ENCODE data around the gene BIRC5. TPM values are rescaled to one million over a fixed set of nuclear protein-coding genes. Genes with fewer than 3 reads are reported as not detected.

BIRC5 gene
- total and polyA plus RNA-seq, 7 experiments from 2014 or later = 49.0 TPM; not detected in 6

GRCh38 chr17:78241277-78242023, 27.4 kb downstream of the BIRC5 start:
- ATAC-seq (peak; percentile 43), DNase-seq (no peak)
- no peaks in the 10 kb centered on the region for H3K4me1 ChIP-seq (ENCODE audit: control insufficient read depth in 2 of 2, insufficient read depth in 2 of 2, low read length in 2 of 2)
- POLR2A ChIA-PET = no interaction called here
- CTCF ChIA-PET = interaction anchor here (0.6 kb wide), 1 partner anchor 25 kb away, joined by 3 read pairs; no protein-coding TSS in a partner anchor
- no peaks in the 10 kb centered on the region for H3K36me3 Mint-ChIP-seq
- intact Hi-C loops (cut with micrococcal nuclease) = no loop called here
- H3K36me3 ChIP-seq (ENCODE audit: control insufficient read depth in 2 of 3, insufficient read depth in 3 of 3, low read length in 3 of 3) = no peaks in the 10 kb centered on the region
- no peaks in the 10 kb centered on the region for H3K9me3 ChIP-seq (ENCODE audit: control insufficient read depth in 2 of 3, low read length in 3 of 3)
- H3K9me3 Mint-ChIP-seq = peaks cover 0 to 2% (median 0%) of the 10 kb centered on the region in 11 donors
- no peaks in the 10 kb centered on the region for H3K27me3 ChIP-seq (ENCODE audit: control insufficient read depth in 2 of 2, insufficient read depth in 2 of 2, low read length in 2 of 2)
- H3K27ac ChIP-seq (ENCODE audit: low read depth, low read length) = no peak overlapping the region
- no peak overlapping the region for H3K4me3 Mint-ChIP-seq
- H3K4me3 ChIP-seq (ENCODE audit: low read length) = no peak overlapping the region
- peaks cover 0 to 5% (median 0%) of the 10 kb centered on the region in 7 donors for H3K4me1 Mint-ChIP-seq
- peaks cover 0 to 2% (median 0%) of the 10 kb centered on the region in 5 donors for H3K27me3 Mint-ChIP-seq
- no peak overlapping the region for H3K27ac Mint-ChIP-seq

- Histone ChIP-seq H3K27ac (ENCODE audit: low read depth, low read length) (no peak overlapping the region), H3K27me3 (ENCODE audit: control insufficient read depth in 2 of 2, insufficient read depth in 2 of 2, low read length in 2 of 2) (no peaks in the 10 kb centered on the region), H3K4me3 (ENCODE audit: low read length) (no peak overlapping the region), H3K36me3 (ENCODE audit: control insufficient read depth in 2 of 3, insufficient read depth in 3 of 3, low read length in 3 of 3) (no peaks in the 10 kb centered on the region), H3K9me3 (ENCODE audit: control insufficient read depth in 2 of 3, low read length in 3 of 3) (no peaks in the 10 kb centered on the region), H3K4me1 (ENCODE audit: control insufficient read depth in 2 of 2, insufficient read depth in 2 of 2, low read length in 2 of 2) (no peaks in the 10 kb centered on the region)
- no peak overlapping the region for H3K4me3 Mint-ChIP-seq
- ATAC-seq = peak; percentile 84
- POLR2A ChIA-PET = no interaction called here
- intact Hi-C loops (cut with micrococcal nuclease) = no loop called here
- H3K27ac Mint-ChIP-seq = no peak overlapping the region
- CTCF ChIA-PET = no interaction called here
- no peak for DNase-seq
- peaks cover 0 to 2% (median 0%) of the 10 kb centered on the region in 11 donors for H3K9me3 Mint-ChIP-seq
- H3K27me3 Mint-ChIP-seq = peaks cover 0 to 3% (median 0%) of the 10 kb centered on the region in 5 donors
- peaks cover 0 to 1% (median under 1%) of the 10 kb centered on the region in 5 donors for H3K36me3 Mint-ChIP-seq
- peaks cover 0 to 5% (median 0%) of the 10 kb centered on the region in 7 donors for H3K4me1 Mint-ChIP-seq
Observed at GRCh38 chr17:78242024-78242742, 28.1 kb downstream of the BIRC5 start.

DNA sequence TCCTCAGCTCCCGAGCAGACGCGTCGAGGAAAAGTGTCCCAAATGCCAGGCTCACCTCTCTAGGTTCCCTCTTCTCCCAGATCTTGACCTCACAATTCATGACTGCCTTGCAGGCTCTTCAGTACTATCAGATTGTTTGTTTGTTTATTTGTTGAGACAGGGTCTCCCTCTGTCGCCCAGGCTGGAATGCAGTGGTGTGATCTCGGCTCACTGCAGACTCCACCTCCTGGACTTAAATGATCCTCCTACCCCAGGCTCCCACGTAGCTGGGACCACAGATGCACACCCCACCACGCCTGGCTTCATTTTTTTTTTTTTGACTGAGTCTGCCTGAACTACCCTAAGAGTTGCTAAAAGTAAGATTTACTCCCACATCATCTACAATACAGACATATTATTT, 33.3 kb downstream of the BIRC5 start:
- H3K27me3 ChIP-seq (ENCODE audit: control insufficient read depth in 2 of 2, insufficient read depth in 2 of 2, low read length in 2 of 2) = no peaks in the 10 kb centered on the region
- H3K27ac ChIP-seq (ENCODE audit: low read depth, low read length) = no peak overlapping the region
- ChIA-PET POLR2A (interaction anchor here (0.7 to 1.2 kb wide), 2 partner anchors 15 to 175 kb away, joined by 3 read pairs; no protein-coding TSS in a partner anchor), CTCF (no interaction called here)
- peaks cover 0 to 24% (median 0%) of the 10 kb centered on the region in 3 experiments for H3K36me3 ChIP-seq (ENCODE audit: control insufficient read depth in 2 of 3, insufficient read depth in 3 of 3, low read length in 3 of 3)
- DNase-seq (no peak), ATAC-seq (no peak)
- intact Hi-C loops (cut with micrococcal nuclease) = no loop called here
- peaks cover 21 to 24% of the 10 kb centered on the region in 2 donors for H3K4me1 ChIP-seq (ENCODE audit: control insufficient read depth in 2 of 2, insufficient read depth in 2 of 2, low read length in 2 of 2)
- Mint-ChIP-seq H3K27me3 (peaks cover 0 to 6% (median 0%) of the 10 kb centered on the region in 5 donors), H3K9me3 (peaks cover 0 to 2% (median 0%) of the 10 kb centered on the region in 11 donors), H3K27ac (peak overlapping the region in 5 of 9 donors; percentile 5 to 54 (median 46)), H3K36me3 (peaks cover 0 to 10% (median 3%) of the 10 kb centered on the region in 5 donors), H3K4me1 (peaks cover 10 to 23% (median 11%) of the 10 kb centered on the region in 7 donors), H3K4me3 (no peak overlapping the region)
- H3K9me3 ChIP-seq (ENCODE audit: control insufficient read depth in 2 of 3, low read length in 3 of 3) = no peaks in the 10 kb centered on the region
- no peak overlapping the region for H3K4me3 ChIP-seq (ENCODE audit: low read length)

- Mint-ChIP-seq H3K4me1 (peaks cover 19 to 33% (median 21%) of the 10 kb centered on the region in 7 donors), H3K27ac (peak overlapping the region in 1 of 9 donors; percentile 8), H3K27me3 (peaks cover 0 to 6% (median 0%) of the 10 kb centered on the region in 5 donors), H3K36me3 (peaks cover 0 to 10% (median 3%) of the 10 kb centered on the region in 5 donors), H3K4me3 (no peak overlapping the region), H3K9me3 (peaks cover 0 to 4% (median 0%) of the 10 kb centered on the region in 11 donors)
- ATAC-seq (no peak), DNase-seq (no peak)
- Histone ChIP-seq H3K27ac (ENCODE audit: low read depth, low read length) (no peak overlapping the region), H3K36me3 (ENCODE audit: control insufficient read depth in 2 of 3, insufficient read depth in 3 of 3, low read length in 3 of 3) (peaks cover 0 to 24% (median 0%) of the 10 kb centered on the region in 3 experiments), H3K4me3 (ENCODE audit: low read length) (no peak overlapping the region), H3K4me1 (ENCODE audit: control insufficient read depth in 2 of 2, insufficient read depth in 2 of 2, low read length in 2 of 2) (peaks cover 30 to 34% of the 10 kb centered on the region in 2 donors), H3K27me3 (ENCODE audit: control insufficient read depth in 2 of 2, insufficient read depth in 2 of 2, low read length in 2 of 2) (no peaks in the 10 kb centered on the region), H3K9me3 (ENCODE audit: control insufficient read depth in 2 of 3, low read length in 3 of 3) (no peaks in the 10 kb centered on the region)
- POLR2A ChIA-PET = interaction anchor here (0.6 to 1.2 kb wide), 3 partner anchors 14 to 1735 kb away, joined by 3 to 4 read pairs (median 3); partner anchors contain the start of gene TNRC6C
- intact Hi-C loops (cut with micrococcal nuclease) = no loop called here
- CTCF ChIA-PET = interaction anchor here (1.1 to 3.7 kb wide), 3 partner anchors 19 to 176 kb away, joined by 3 to 12 read pairs (median 3); no protein-coding TSS in a partner anchor
Observed at GRCh38 chr17:78248051-78248914, 34.2 kb downstream of the BIRC5 start.

DNA sequence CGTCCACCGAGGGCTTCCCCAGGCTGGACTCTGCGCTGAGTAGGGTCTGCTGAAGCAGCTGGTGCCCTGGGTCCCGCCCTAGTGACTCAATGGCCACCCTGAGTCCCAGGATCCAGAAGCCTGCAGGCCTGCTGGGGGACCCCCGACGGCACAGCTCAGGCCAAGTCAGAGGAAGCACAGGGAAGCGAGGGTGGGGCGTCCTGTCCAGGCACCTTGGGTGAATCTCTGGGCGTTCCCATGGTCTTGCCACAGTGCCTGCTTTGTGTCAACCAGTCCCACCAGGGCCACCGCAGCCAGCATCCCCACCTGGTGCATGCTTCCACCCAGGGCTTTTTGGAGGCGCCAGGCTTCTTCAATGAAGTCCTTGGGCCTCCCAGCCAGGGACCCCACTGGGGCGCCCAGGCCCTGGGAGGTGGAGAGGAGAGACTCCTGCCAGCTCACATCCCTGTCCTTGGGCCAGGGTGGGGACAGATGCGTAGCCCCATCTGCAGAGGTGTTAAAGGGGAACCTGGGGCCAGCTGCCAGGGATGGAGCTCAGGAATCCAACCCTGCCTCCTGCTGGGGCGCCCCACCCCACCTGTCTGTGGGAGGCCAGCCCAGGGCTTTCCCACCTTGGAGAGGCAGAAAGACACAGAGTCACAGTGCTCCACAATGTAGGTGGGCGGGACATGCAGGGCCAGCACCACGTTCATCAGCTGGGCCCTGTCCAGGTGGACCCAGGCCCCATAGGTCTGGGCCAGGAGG, 35.2 kb downstream of the BIRC5 start:
- CTCF ChIA-PET = interaction anchor here (1.1 to 4.8 kb wide), 7 partner anchors 20 to 183 kb away, joined by 3 to 50 read pairs (median 3); no protein-coding TSS in a partner anchor
- peak overlapping the region in 3 of 9 donors; percentile 8 to 81 (median 49) for H3K27ac Mint-ChIP-seq

More for the DNA sequence above, 35.2 kb downstream of the BIRC5 start:
- Histone ChIP-seq H3K4me3 (ENCODE audit: low read length) (no peak overlapping the region), H3K27me3 (ENCODE audit: control insufficient read depth in 2 of 2, insufficient read depth in 2 of 2, low read length in 2 of 2) (no peaks in the 10 kb centered on the region), H3K9me3 (ENCODE audit: control insufficient read depth in 2 of 3, low read length in 3 of 3) (no peaks in the 10 kb centered on the region), H3K27ac (ENCODE audit: low read depth, low read length) (no peak overlapping the region), H3K36me3 (ENCODE audit: control insufficient read depth in 2 of 3, insufficient read depth in 3 of 3, low read length in 3 of 3) (peaks cover 0 to 24% (median 0%) of the 10 kb centered on the region in 3 experiments), H3K4me1 (ENCODE audit: control insufficient read depth in 2 of 2, insufficient read depth in 2 of 2, low read length in 2 of 2) (peaks cover 35 to 37% of the 10 kb centered on the region in 2 donors)
- Mint-ChIP-seq H3K9me3 (peaks cover 0 to 4% (median 0%) of the 10 kb centered on the region in 11 donors), H3K4me3 (peak overlapping the region in 3 of 10 donors; percentile 55 to 89 (median 86)), H3K36me3 (peaks cover 0 to 10% (median 3%) of the 10 kb centered on the region in 5 donors), H3K27me3 (peaks cover 0 to 6% (median 0%) of the 10 kb centered on the region in 5 donors), H3K4me1 (peaks cover 19 to 39% (median 29%) of the 10 kb centered on the region in 7 donors)
- DNase-seq (no peak), ATAC-seq (no peak)
- POLR2A ChIA-PET = interaction anchor here (0.6 to 3.9 kb wide), 5 partner anchors 26 to 291 kb away, joined by 3 to 26 read pairs (median 4); partner anchors contain the start of gene TNRC6C
- intact Hi-C loops (cut with micrococcal nuclease) = no loop called here

Data from naive thymus-derived CD4-positive, alpha-beta T cell (primary cell).